GM18499 (cell line): ENCODE results near the gene SENP6.
A peak's percentile ranks its signal among the peaks of the same experiment; 100 is the strongest.

Source experiments
- ATAC-seq: cut with Tn5 transposase; IDR thresholded peaks from one replicate; pipeline ENCODE4 v1.9.1; 2021; ENCODE audit warnings: moderate number of reproducible peaks; ENCODE audit not compliant: insufficient read depth, unreplicated experiment

The SENP6 gene

GRCh38 chr6:75735491-75736186 lies 134.0 kb downstream of the SENP6 start:
- ATAC-seq = peak; percentile 61

GRCh38 chr6:75743971-75744370 lies 142.3 kb downstream of the SENP6 start:
- ATAC-seq = no peak

- no peak for ATAC-seq
Measured at GRCh38 chr6:75745404-75745803, 143.7 kb downstream of the SENP6 start.

- no peak for ATAC-seq
Measured at GRCh38 chr6:75746221-75746620, 144.5 kb downstream of the SENP6 start.

GRCh38 chr6:75747152-75747992 lies 145.7 kb downstream of the SENP6 start:
- no peak for ATAC-seq

GRCh38 chr6:75748003-75748742 lies 146.5 kb downstream of the SENP6 start:
- ATAC-seq = no peak

- no peak for ATAC-seq
Measured at GRCh38 chr6:75748743-75749538, 147.3 kb downstream of the SENP6 start, which contains the start of gene MYO6. Gene MYO6, plus strand, starts transcription at chr6:75749239. Its CDS starts 68,309 bp downstream, at chr6:75817548.

GRCh38 chr6:75751443-75751842 lies 149.8 kb downstream of the SENP6 start:
- ATAC-seq = no peak

GRCh38 chr6:75752365-75752764 lies 150.7 kb downstream of the SENP6 start:
- ATAC-seq = no peak

GRCh38 chr6:75755704-75756103 lies 154.0 kb downstream of the SENP6 start:
- no peak for ATAC-seq

GRCh38 chr6:75757295-75757694 lies 155.6 kb downstream of the SENP6 start:
- ATAC-seq = no peak

GRCh38 chr6:75758061-75758460 lies 156.4 kb downstream of the SENP6 start:
- no peak for ATAC-seq

GRCh38 chr6:75759207-75759606 lies 157.5 kb downstream of the SENP6 start:
- ATAC-seq = no peak

GRCh38 chr6:75760320-75760719 lies 158.6 kb downstream of the SENP6 start:
- ATAC-seq = no peak

GRCh38 chr6:75761489-75761888 lies 159.8 kb downstream of the SENP6 start:
- ATAC-seq = no peak

GRCh38 chr6:75762063-75762462 lies 160.4 kb downstream of the SENP6 start:
- no peak for ATAC-seq

- no peak for ATAC-seq
Measured at GRCh38 chr6:75766387-75766786, 164.7 kb downstream of the SENP6 start.
